Natural killer cell (primary cell): ENCODE data around the gene CCDC69. TPM values are rescaled to one million over a fixed set of nuclear protein-coding genes. Genes with fewer than 3 reads are reported as not detected.

ENCODE experiments used
- ATAC-seq, 3 donors: fragments of 150-1000 bp in 2 of 3; fragments of 200-7000 bp in 1 of 3; cut with Tn5 transposase; 1 replicate in 1 of 3; 2 replicates in 2 of 3; pipeline ENCODE4 v1.10.0; 2021; ENCODE audit warnings: mild to moderate bottlenecking in 2 of 3, moderate library complexity in 2 of 3
- DNase-seq, 2 donors: peaks; one replicate each; pipeline versions ENCODE4 v3.0.0 to v3.0.0-alpha.2; 2013 to 2021; ENCODE audit warnings: mixed read lengths in 1 of 2
- H3K27ac ChIP-seq: one replicate; pipeline ENCODE4 v1.5.1; 2013; ENCODE audit warnings: mild to moderate bottlenecking, low read length
- H3K27me3 ChIP-seq: one replicate; pipeline ENCODE4 v1.6.1; 2013; ENCODE audit warnings: low read length; ENCODE audit not compliant: control insufficient read depth, insufficient read depth
- H3K36me3 ChIP-seq: one replicate; pipeline ENCODE4 v1.6.1; 2013; ENCODE audit warnings: low read length; ENCODE audit not compliant: control insufficient read depth, insufficient read depth
- H3K4me1 ChIP-seq: one replicate; pipeline ENCODE4 v1.6.1; 2013; ENCODE audit warnings: low read length; ENCODE audit not compliant: control insufficient read depth, insufficient read depth
- H3K4me3 ChIP-seq: one replicate; pipeline ENCODE4 v1.5.1; 2013; ENCODE audit warnings: low read length
- H3K9me3 ChIP-seq: one replicate; pipeline ENCODE4 v1.6.1; 2013; ENCODE audit warnings: low read length; ENCODE audit not compliant: control insufficient read depth, insufficient read depth
- H3K27ac Mint-ChIP-seq, 2 donors: one replicate each; pipeline ENCODE4 v1.8.0; 2022; ENCODE audit warnings: mild to moderate bottlenecking in 2 of 2, mixed read lengths in 2 of 2, moderate library complexity in 1 of 2
- H3K27me3 Mint-ChIP-seq, 2 donors: one replicate each; pipeline ENCODE4 v1.8.0; 2022; ENCODE audit warnings: low read depth in 2 of 2, mixed read lengths in 2 of 2
- H3K36me3 Mint-ChIP-seq: one replicate; pipeline ENCODE4 v1.8.0; 2022; ENCODE audit warnings: mixed read lengths
- H3K4me1 Mint-ChIP-seq, 2 donors: one replicate each; pipeline ENCODE4 v1.8.0; 2022; ENCODE audit warnings: mixed read lengths in 2 of 2
- H3K4me3 Mint-ChIP-seq: one replicate; pipeline ENCODE4 v1.8.0; 2022; ENCODE audit warnings: mild to moderate bottlenecking, moderate library complexity, mixed read lengths
- H3K9me3 Mint-ChIP-seq, 2 donors: one replicate each; pipeline ENCODE4 v1.8.0; 2022; ENCODE audit warnings: mixed read lengths in 2 of 2
- WGBS: methylation state at CpG from one replicate; pipeline ENCODE4 v1.1.7; 2013; ENCODE audit warnings: missing lambda C conversion rate; ENCODE audit not compliant: insufficient coverage; 5-methylcytosine and 5-hydroxymethylcytosine counted together
- intact Hi-C: fragments of 100-400 bp; cut with micrococcal nuclease; formaldehyde crosslinking; loops from one replicate; pipeline ENCODE4 v1.14.2; 2022
- total RNA-seq, 4 donors: library from RNA; stranded (reverse); fragments of 120-200 nt in 1 of 4; gene quantifications; one replicate each; pipeline versions ENCODE4 v1.2.3 to v1.2.4, GENCODE V29; 2013 to 2022
- TF ChIP-seq, protein P1 (sequence below): fragments of 200-600 bp; IDR thresholded peaks from one replicate; pipeline ENCODE4 v1.8.0; 2022; ENCODE audit warnings: antibody characterized with exemption

Gene CCDC69
- total RNA-seq, 3 donors from 2014 or later (not counting 1 experiment from before 2014, with no cell fraction given) = 181 to 227 (median 204) TPM

GRCh38 chr5:151192626-151193025 is 31.3 kb downstream of the CCDC69 start:
- no peaks in the 10 kb centered on the region for H3K27me3 ChIP-seq
- peaks cover 4 to 5% of the 10 kb centered on the region in 2 donors for H3K9me3 Mint-ChIP-seq
- intact Hi-C loops = no loop called here
- H3K4me1 Mint-ChIP-seq = peaks cover 69 to 72% of the 10 kb centered on the region in 2 donors
- no peak overlapping the region for H3K27ac ChIP-seq
- H3K4me3 Mint-ChIP-seq = no peak overlapping the region
- TF ChIP-seq, protein P1, sequence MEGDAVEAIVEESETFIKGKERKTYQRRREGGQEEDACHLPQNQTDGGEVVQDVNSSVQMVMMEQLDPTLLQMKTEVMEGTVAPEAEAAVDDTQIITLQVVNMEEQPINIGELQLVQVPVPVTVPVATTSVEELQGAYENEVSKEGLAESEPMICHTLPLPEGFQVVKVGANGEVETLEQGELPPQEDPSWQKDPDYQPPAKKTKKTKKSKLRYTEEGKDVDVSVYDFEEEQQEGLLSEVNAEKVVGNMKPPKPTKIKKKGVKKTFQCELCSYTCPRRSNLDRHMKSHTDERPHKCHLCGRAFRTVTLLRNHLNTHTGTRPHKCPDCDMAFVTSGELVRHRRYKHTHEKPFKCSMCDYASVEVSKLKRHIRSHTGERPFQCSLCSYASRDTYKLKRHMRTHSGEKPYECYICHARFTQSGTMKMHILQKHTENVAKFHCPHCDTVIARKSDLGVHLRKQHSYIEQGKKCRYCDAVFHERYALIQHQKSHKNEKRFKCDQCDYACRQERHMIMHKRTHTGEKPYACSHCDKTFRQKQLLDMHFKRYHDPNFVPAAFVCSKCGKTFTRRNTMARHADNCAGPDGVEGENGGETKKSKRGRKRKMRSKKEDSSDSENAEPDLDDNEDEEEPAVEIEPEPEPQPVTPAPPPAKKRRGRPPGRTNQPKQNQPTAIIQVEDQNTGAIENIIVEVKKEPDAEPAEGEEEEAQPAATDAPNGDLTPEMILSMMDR = no peak
- H3K4me1 ChIP-seq = peaks cover 22% of the 10 kb centered on the region
- no peaks in the 10 kb centered on the region for H3K27me3 Mint-ChIP-seq
- ATAC-seq = no peak
- peaks cover 45% of the 10 kb centered on the region for H3K36me3 Mint-ChIP-seq
- DNase-seq = no peak
- peaks cover 48% of the 10 kb centered on the region for H3K36me3 ChIP-seq
- H3K27ac Mint-ChIP-seq = peak overlapping the region; percentile 44 to 81
- H3K4me3 ChIP-seq = no peak overlapping the region
- no peaks in the 10 kb centered on the region for H3K9me3 ChIP-seq

GRCh38 chr5:151191661-151192060 is 32.2 kb downstream of the CCDC69 start:
- H3K27ac ChIP-seq = no peak overlapping the region
- 100% methylated on average over 1 of the region's 1 CpG for WGBS
- H3K4me3 ChIP-seq = no peak overlapping the region
- no peaks in the 10 kb centered on the region for H3K27me3 ChIP-seq
- H3K9me3 ChIP-seq = no peaks in the 10 kb centered on the region
- peaks cover 41% of the 10 kb centered on the region for H3K36me3 Mint-ChIP-seq
- peaks cover 4 to 5% of the 10 kb centered on the region in 2 donors for H3K9me3 Mint-ChIP-seq
- H3K36me3 ChIP-seq = peaks cover 55% of the 10 kb centered on the region
- ATAC-seq = no peak
- intact Hi-C loops = no loop called here
- peak overlapping the region; percentile 44 to 81 for H3K27ac Mint-ChIP-seq
- no peak for DNase-seq
- peak overlapping the region; percentile 4 for H3K4me3 Mint-ChIP-seq
- peaks cover 66 to 71% of the 10 kb centered on the region in 2 donors for H3K4me1 Mint-ChIP-seq
- no peaks in the 10 kb centered on the region for H3K27me3 Mint-ChIP-seq
- TF ChIP-seq, protein P1 = no peak
- H3K4me1 ChIP-seq = peaks cover 20% of the 10 kb centered on the region

DNA sequence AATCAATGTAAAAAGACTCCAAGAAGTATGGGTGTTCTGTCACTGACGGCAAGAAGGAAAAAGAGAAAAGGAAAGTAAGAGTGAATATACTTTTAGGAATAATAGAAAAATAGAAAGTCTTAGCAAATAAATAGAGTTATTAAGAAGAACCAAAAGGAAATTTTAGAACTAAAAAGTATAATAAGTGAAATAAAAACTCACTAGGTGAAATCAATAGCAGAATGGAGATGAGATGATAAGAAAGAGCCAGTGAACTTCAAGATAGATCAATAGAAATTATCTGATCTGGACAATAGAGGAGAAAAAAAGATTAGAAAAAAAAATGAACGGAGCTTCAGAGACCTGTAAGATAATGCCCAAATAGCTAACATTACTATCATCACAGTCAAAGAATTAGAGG is 34.7 kb downstream of the CCDC69 start:
- Mint-ChIP-seq H3K27ac (peak overlapping the region in 1 of 2 donors; percentile 81), H3K9me3 (peaks cover 4 to 5% of the 10 kb centered on the region in 2 donors), H3K4me1 (peaks cover 50 to 56% of the 10 kb centered on the region in 2 donors), H3K4me3 (no peak overlapping the region), H3K27me3 (no peaks in the 10 kb centered on the region), H3K36me3 (peaks cover 39% of the 10 kb centered on the region)
- TF ChIP-seq, protein P1 = no peak
- H3K27me3 ChIP-seq = no peaks in the 10 kb centered on the region
- DNase-seq = no peak
- peaks cover 73% of the 10 kb centered on the region for H3K36me3 ChIP-seq
- ATAC-seq = no peak
- intact Hi-C loops = no loop called here
- no peak overlapping the region for H3K4me3 ChIP-seq
- no peaks in the 10 kb centered on the region for H3K9me3 ChIP-seq
- WGBS = 100% methylated on average over 1 of the region's 2 CpGs
- H3K4me1 ChIP-seq = peaks cover 4% of the 10 kb centered on the region
- no peak overlapping the region for H3K27ac ChIP-seq

GRCh38 chr5:151186538-151186937 is 37.4 kb downstream of the CCDC69 start:
- H3K9me3 ChIP-seq = no peaks in the 10 kb centered on the region
- peaks cover 27% of the 10 kb centered on the region for H3K36me3 Mint-ChIP-seq

More at GRCh38 chr5:151186538-151186937, 37.4 kb downstream of the CCDC69 start:
- intact Hi-C loops = no loop called here
- H3K36me3 ChIP-seq = peaks cover 84% of the 10 kb centered on the region
- H3K4me1 ChIP-seq = peaks cover under 1% of the 10 kb centered on the region
- Mint-ChIP-seq H3K27me3 (no peaks in the 10 kb centered on the region), H3K4me3 (no peak overlapping the region), H3K27ac (peak overlapping the region; percentile 9 to 33), H3K9me3 (peaks cover 4 to 5% of the 10 kb centered on the region in 2 donors), H3K4me1 (peaks cover 35 to 37% of the 10 kb centered on the region in 2 donors)
- no peak overlapping the region for H3K4me3 ChIP-seq
- no peak for ATAC-seq
- no peaks in the 10 kb centered on the region for H3K27me3 ChIP-seq
- no peak for DNase-seq
- TF ChIP-seq, protein P1 = no peak
- WGBS = 92% methylated on average over 4 of the region's 4 CpGs
- no peak overlapping the region for H3K27ac ChIP-seq
